VCaP (cell line): ENCODE data around the gene PDHB.

Source experiments
- H3K27ac ChIP-seq: fragments of 450-650 bp; 2 replicates; pipeline ENCODE4 v1.5.1; 2017
- TF ChIP-seq, protein P1 (sequence below): fragments of 450-650 bp; conservative IDR thresholded peaks from 2 replicates; pipeline ENCODE4 v1.5.1; 2017; ENCODE audit warnings: mild to moderate bottlenecking, moderate library complexity

Gene PDHB

DNA sequence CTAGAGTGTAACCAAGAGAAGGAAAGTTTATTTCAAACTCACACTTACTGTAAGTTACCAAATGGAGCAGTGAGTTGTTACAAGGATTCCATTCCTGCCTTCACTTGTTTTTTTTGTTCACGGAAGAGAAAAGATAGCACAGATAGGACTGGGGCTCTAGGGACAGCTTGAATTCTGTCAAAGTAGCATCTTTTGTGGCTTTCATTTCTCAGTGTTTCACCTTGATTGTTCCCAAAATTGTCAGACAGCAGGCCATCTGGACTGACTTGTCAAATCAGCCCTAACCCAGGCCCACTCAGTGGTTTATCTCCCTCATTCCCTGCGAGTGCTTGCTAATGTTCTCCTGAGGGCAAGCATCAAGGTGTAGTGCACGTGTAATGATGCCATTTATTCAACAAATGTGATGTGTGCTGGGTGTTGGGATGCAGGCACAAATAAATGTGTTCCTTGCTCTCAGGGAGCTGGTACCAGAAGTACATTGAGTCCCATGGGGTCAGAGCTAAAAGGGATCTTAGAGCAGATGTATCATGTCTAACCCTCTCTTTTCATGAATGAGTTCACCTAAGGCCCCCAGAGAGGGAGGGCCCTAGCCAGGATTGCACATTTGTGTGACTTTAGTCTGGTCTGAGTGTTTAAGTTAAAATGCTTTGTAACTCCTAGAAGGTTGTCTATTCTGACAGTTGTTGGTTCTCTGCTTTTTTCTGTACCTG lies 49.1 kb downstream of the PDHB start:
- TF ChIP-seq, protein P1, sequence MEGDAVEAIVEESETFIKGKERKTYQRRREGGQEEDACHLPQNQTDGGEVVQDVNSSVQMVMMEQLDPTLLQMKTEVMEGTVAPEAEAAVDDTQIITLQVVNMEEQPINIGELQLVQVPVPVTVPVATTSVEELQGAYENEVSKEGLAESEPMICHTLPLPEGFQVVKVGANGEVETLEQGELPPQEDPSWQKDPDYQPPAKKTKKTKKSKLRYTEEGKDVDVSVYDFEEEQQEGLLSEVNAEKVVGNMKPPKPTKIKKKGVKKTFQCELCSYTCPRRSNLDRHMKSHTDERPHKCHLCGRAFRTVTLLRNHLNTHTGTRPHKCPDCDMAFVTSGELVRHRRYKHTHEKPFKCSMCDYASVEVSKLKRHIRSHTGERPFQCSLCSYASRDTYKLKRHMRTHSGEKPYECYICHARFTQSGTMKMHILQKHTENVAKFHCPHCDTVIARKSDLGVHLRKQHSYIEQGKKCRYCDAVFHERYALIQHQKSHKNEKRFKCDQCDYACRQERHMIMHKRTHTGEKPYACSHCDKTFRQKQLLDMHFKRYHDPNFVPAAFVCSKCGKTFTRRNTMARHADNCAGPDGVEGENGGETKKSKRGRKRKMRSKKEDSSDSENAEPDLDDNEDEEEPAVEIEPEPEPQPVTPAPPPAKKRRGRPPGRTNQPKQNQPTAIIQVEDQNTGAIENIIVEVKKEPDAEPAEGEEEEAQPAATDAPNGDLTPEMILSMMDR, result no peak
- H3K27ac ChIP-seq, result no peak overlapping the region

DNA sequence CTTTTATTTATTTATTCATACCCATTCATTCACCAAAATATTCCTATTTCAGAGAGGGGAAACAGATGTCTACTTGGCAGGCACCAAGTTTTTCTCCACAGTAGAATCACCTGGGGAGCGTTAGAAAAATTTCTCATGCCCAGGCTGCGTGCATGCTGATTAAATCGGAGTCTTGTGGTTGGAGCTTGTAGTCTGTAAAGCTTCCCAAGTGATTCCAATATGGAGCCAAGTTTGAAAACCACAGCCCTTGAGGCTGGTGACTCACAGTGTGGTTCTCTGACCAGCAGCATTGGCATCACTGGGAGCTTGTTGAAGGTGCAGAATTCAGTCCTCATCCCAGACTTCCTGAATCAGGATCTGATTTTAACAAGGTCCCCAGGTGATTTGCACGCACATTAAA lies 49.7 kb downstream of the PDHB start:
- TF ChIP-seq, protein P1, result no peak
- no peak overlapping the region for H3K27ac ChIP-seq

DNA sequence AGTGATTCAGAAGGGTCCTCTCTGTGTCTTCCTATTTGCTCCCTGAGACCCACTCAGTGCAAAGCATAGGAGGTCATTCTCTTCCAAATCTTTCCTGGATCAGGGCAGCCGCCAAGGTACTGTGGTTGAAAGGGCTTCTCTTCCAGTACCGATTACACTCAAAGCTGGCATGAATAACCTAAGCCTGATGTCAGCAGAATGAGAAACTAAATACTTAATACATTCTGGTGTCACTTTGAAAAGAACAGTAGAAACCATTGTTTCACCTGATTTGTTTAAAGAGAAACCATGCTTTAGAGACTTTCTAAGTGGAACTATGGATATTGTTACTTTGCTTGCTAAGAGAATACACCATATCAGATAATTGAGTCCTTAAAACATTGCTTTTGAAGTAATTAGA lies 50.2 kb downstream of the PDHB start:
- no peak overlapping the region for H3K27ac ChIP-seq
- TF ChIP-seq, protein P1, result no peak

DNA sequence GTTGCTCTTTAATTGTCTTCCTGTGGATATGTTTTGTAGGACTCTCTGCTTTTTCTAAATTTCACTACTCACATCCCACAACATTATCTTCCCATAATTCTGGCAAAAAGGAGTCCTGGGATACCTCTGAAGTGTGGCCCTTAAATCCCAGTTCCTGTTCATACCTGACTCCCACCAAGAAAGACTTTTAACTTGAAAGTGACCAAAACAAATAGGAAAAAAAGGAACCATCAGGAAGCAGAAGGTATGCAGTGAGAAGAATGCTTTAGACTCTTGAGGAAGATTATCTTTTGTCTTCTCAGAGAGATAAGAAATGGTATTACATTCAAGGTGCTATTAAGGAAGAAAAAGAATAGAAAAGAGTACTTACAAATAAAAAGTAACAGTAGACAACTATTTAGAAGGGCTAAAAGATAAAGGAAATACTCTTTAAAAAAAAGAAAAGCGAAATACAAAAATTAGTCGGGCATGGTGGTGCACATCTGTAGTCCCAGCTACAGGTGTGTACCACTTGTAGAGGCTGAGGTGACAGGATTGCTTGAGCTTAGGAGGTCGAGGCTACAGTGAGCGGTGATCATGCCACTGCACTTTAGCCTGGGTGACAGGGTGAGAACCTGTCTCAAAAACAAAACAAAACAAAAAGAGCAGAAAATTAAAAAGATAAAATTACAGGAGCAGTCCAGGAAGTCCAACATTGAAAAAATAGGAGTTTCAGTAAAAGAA lies 54.1 kb downstream of the PDHB start:
- no peak overlapping the region for H3K27ac ChIP-seq
- TF ChIP-seq, protein P1, result no peak

DNA sequence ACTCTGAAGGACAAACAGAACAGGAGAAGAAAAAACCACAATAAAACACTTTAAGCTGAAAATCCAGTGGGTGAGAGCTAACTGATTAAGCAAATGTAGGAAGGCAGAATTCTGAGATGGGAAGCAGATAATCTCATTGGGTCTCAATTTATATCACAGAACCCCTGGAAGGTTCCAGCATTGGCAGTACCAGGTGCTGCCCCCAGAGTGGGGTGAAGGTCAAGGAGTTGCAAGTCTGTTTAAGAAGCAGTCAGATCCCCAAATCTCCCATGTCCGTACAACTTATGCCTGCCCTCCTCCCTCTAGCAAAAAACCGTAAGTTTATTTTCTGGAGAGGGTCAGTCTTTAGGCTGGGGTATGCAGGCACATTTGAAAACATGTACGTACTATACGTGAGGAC lies 55.9 kb downstream of the PDHB start:
- TF ChIP-seq, protein P1, result no peak

More for the DNA sequence above, 55.9 kb downstream of the PDHB start:
- no peak overlapping the region for H3K27ac ChIP-seq
